Neural crest cell (in vitro differentiated cells): Measurements from ENCODE around the gene RNF144A. TPM values are rescaled to one million over a fixed set of nuclear protein-coding genes. Genes with fewer than 3 reads are reported as not detected.
A peak's percentile ranks its signal among the peaks of the same experiment; 100 is the strongest.

ENCODE experiments used
- DNase-seq: peaks from one replicate; pipeline ENCODE4 v3.0.0; 2021; ENCODE audit warnings: low read depth, mixed read lengths, low spot score
- H3K27ac Mint-ChIP-seq: one replicate; pipeline ENCODE4 v1.8.0; 2021; ENCODE audit warnings: mild to moderate bottlenecking, mixed read lengths; ENCODE audit not compliant: unreplicated experiment
- H3K27me3 Mint-ChIP-seq: 2 replicates; pipeline ENCODE4 v1.8.0; 2021; ENCODE audit warnings: low read depth, mild to moderate bottlenecking, mixed read lengths
- H3K36me3 Mint-ChIP-seq: 2 replicates; pipeline ENCODE4 v1.8.0; 2021; ENCODE audit warnings: low read depth, mild to moderate bottlenecking, mixed read lengths
- H3K4me1 Mint-ChIP-seq: 2 replicates; pipeline ENCODE4 v1.8.0; 2021; ENCODE audit warnings: mixed read lengths
- H3K4me3 Mint-ChIP-seq: one replicate; pipeline ENCODE4 v1.8.0; 2021; ENCODE audit warnings: mild to moderate bottlenecking, mixed read lengths
- H3K9me3 Mint-ChIP-seq: 2 replicates; pipeline ENCODE4 v1.8.0; 2021; ENCODE audit warnings: mixed read lengths
- CTCF ChIP-seq: fragments of 200-600 bp; sonication (generic); conservative IDR thresholded peaks from 2 replicates; pipeline ENCODE4 v1.5.0; 2021; ENCODE audit warnings: antibody characterized with exemption, mild to moderate bottlenecking
- total RNA-seq: library from RNA; stranded (reverse); gene quantifications from 2 replicates; pipeline ENCODE4 v1.2.1, GENCODE V29; 2021

Gene RNF144A
- total RNA-seq, 1 donor from 2014 or later = 49.6 TPM

- Mint-ChIP-seq H3K27ac (no peak overlapping the region), H3K27me3 (no peaks in the 10 kb centered on the region), H3K36me3 (peaks cover 2% of the 10 kb centered on the region), H3K4me3 (peak overlapping the region; percentile 18), H3K9me3 (no peaks in the 10 kb centered on the region), H3K4me1 (peaks cover 66% of the 10 kb centered on the region)
- no peak for TF ChIP-seq CTCF
- no peak for DNase-seq
Measured at GRCh38 chr2:6926071-6926732, 9.0 kb downstream of the RNF144A start.

GRCh38 chr2:6927186-6927585 is 10.0 kb downstream of the RNF144A start:
- H3K4me3 Mint-ChIP-seq = no peak overlapping the region
- H3K27me3 Mint-ChIP-seq = no peaks in the 10 kb centered on the region
- TF ChIP-seq CTCF = no peak
- no peak overlapping the region for H3K27ac Mint-ChIP-seq
- H3K4me1 Mint-ChIP-seq = peaks cover 66% of the 10 kb centered on the region
- H3K9me3 Mint-ChIP-seq = no peaks in the 10 kb centered on the region
- DNase-seq = no peak
- H3K36me3 Mint-ChIP-seq = no peaks in the 10 kb centered on the region

- H3K4me3 Mint-ChIP-seq = no peak overlapping the region
- H3K27me3 Mint-ChIP-seq = no peaks in the 10 kb centered on the region
- peaks cover 70% of the 10 kb centered on the region for H3K4me1 Mint-ChIP-seq
- H3K36me3 Mint-ChIP-seq = no peaks in the 10 kb centered on the region
- no peak for DNase-seq
- H3K27ac Mint-ChIP-seq = no peak overlapping the region
- no peak for TF ChIP-seq CTCF
- no peaks in the 10 kb centered on the region for H3K9me3 Mint-ChIP-seq
Measured at GRCh38 chr2:6927753-6928152, 10.5 kb downstream of the RNF144A start.

DNA sequence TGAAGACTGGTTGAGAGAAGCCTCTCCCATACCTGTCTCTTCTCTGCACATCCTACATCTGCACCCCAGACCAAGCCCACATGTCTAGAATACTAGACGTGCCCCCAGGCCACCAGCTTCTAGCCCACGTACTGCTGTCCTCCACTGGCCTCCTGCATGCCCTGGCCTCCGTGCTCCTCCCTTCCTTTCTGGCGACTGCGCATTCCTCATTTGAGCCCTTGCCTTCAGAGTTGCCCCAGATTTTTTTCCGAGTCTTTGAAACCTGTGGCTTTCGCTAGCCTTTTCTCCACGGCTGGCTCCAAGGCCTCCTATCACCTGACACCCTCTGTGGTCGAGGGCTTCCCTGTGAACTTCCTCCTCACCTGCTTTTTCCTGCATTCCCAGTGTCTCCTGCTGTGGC is 11.2 kb downstream of the RNF144A start:
- TF ChIP-seq CTCF = no peak
- no peaks in the 10 kb centered on the region for H3K36me3 Mint-ChIP-seq
- no peaks in the 10 kb centered on the region for H3K9me3 Mint-ChIP-seq
- H3K4me1 Mint-ChIP-seq = peaks cover 70% of the 10 kb centered on the region
- no peak overlapping the region for H3K4me3 Mint-ChIP-seq
- no peak for DNase-seq
- H3K27me3 Mint-ChIP-seq = no peaks in the 10 kb centered on the region
- H3K27ac Mint-ChIP-seq = no peak overlapping the region

DNA sequence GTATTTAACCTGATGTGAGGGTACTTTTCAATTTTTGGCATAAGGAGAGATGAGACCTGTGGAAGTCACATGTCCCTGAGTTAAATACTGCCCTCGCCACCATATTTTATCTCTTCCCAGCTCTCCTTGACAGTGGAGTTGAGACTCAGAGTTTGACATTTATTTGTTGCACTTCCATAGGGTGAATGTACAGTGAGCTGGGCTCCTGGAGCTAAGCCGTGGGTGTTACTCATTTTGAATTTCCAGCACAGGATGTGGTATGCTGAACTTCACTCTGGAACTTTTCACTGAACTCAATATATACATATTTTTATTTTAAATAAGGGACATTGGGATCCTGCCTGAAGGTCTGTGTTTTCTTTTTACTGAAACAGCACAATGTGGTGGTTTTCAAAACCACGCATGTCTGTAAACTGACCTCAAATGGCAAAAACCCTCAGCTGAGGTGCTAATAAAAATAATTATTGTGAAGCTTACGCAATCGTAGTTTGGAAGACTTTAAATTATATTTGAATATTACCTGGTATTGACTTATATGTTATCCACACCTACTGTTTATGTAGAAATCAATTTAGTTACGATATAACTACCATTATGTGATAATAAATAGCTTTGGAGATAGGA is 12.1 kb downstream of the RNF144A start:
- H3K4me3 Mint-ChIP-seq = no peak overlapping the region
- no peaks in the 10 kb centered on the region for H3K27me3 Mint-ChIP-seq
- no peaks in the 10 kb centered on the region for H3K9me3 Mint-ChIP-seq
- H3K27ac Mint-ChIP-seq = no peak overlapping the region
- DNase-seq = no peak
- H3K4me1 Mint-ChIP-seq = peaks cover 61% of the 10 kb centered on the region
- no peak for TF ChIP-seq CTCF
- no peaks in the 10 kb centered on the region for H3K36me3 Mint-ChIP-seq
